ENCODE results near the gene CLDN22.

CLDN22 gene

GRCh38 chr4:183300655-183301054, 19.4 kb downstream of the CLDN22 start:
- H2AFZ ChIP-seq, result no peak overlapping the region
- no peak overlapping the region for H3K27ac ChIP-seq
- no peak overlapping the region for H3K9ac ChIP-seq
- no peak overlapping the region for H3K4me3 ChIP-seq (ENCODE audit: low read depth, low read length)
- no peaks in the 10 kb centered on the region for H3K36me3 ChIP-seq (ENCODE audit: control insufficient read depth, insufficient read depth, low read length)
- H3K79me2 ChIP-seq, result no peaks in the 10 kb centered on the region
- H3K4me2 ChIP-seq (ENCODE audit: low read length), result peak overlapping the region; percentile 7
- H3K27me3 ChIP-seq (ENCODE audit: control insufficient read depth, insufficient read depth, low read length), result no peaks in the 10 kb centered on the region
- no peak for TF ChIP-seq CTCF (IDR thresholded peaks at IDR 0.05)
- H3K9me3 ChIP-seq (ENCODE audit: control insufficient read depth, low read length), result no peaks in the 10 kb centered on the region
- peaks cover 6% of the 10 kb centered on the region for H3K4me1 ChIP-seq

DNA sequence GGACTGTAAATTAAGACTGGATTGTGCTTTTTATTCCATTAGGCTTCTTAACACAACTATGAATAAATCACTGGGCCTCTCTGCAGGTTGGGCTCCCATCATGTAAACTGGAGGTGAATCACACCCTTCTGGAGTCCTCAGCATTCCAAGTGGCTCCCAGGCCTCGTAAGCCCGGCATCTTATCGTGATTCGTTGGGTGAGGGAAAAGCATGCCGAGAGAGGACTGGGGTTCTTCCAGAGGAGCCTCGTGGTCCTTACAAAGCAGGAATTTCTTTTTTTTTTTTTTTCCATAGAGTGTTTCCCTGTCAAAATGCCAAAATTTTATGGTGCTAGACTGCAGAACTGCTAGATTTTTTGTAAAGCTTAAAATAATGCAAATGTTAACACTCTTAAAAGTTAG, 20.0 kb downstream of the CLDN22 start:
- H2AFZ ChIP-seq, result no peak overlapping the region
- H3K79me2 ChIP-seq, result no peaks in the 10 kb centered on the region
- H3K9me3 ChIP-seq (ENCODE audit: control insufficient read depth, low read length), result no peaks in the 10 kb centered on the region
- H3K36me3 ChIP-seq (ENCODE audit: control insufficient read depth, insufficient read depth, low read length), result no peaks in the 10 kb centered on the region
- no peak overlapping the region for H3K27ac ChIP-seq
- no peak overlapping the region for H3K4me3 ChIP-seq (ENCODE audit: low read depth, low read length)
- H3K4me2 ChIP-seq (ENCODE audit: low read length), result no peak overlapping the region
- H3K9ac ChIP-seq, result no peak overlapping the region
- no peaks in the 10 kb centered on the region for H3K27me3 ChIP-seq (ENCODE audit: control insufficient read depth, insufficient read depth, low read length)
- no peak for TF ChIP-seq CTCF (IDR thresholded peaks at IDR 0.05)
- peaks cover 6% of the 10 kb centered on the region for H3K4me1 ChIP-seq

DNA sequence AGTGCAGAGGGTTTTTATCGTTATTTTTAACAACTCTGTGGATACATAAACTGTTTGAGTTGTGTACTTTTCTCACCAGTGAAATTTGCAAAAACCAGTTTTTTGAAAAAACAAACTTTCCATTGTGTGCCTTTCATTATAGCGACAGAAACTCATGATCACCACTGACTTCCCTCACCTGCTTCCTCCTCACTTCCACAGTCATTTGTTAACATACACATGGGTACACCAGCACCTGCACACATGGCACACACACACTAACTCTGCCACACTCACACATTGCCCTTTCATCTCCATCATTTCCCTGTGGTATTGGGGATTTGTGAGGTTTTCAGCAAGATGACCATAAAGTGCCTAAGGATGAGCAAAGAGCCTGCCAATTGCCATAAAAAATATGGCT, 20.6 kb downstream of the CLDN22 start:
- no peak overlapping the region for H3K27ac ChIP-seq
- H3K4me2 ChIP-seq (ENCODE audit: low read length), result no peak overlapping the region
- no peaks in the 10 kb centered on the region for H3K9me3 ChIP-seq (ENCODE audit: control insufficient read depth, low read length)
- H3K4me3 ChIP-seq (ENCODE audit: low read depth, low read length), result no peak overlapping the region
- H2AFZ ChIP-seq, result no peak overlapping the region
- H3K36me3 ChIP-seq (ENCODE audit: control insufficient read depth, insufficient read depth, low read length), result no peaks in the 10 kb centered on the region
- H3K9ac ChIP-seq, result no peak overlapping the region
- TF ChIP-seq CTCF (IDR thresholded peaks at IDR 0.05), result no peak
- H3K27me3 ChIP-seq (ENCODE audit: control insufficient read depth, insufficient read depth, low read length), result no peaks in the 10 kb centered on the region
- H3K4me1 ChIP-seq, result peaks cover 6% of the 10 kb centered on the region
- H3K79me2 ChIP-seq, result no peaks in the 10 kb centered on the region

- Histone ChIP-seq H3K36me3 (ENCODE audit: control insufficient read depth, insufficient read depth, low read length) (no peaks in the 10 kb centered on the region), H3K4me2 (ENCODE audit: low read length) (no peak overlapping the region), H3K4me1 (peaks cover 6% of the 10 kb centered on the region), H3K79me2 (no peaks in the 10 kb centered on the region), H3K9me3 (ENCODE audit: control insufficient read depth, low read length) (no peaks in the 10 kb centered on the region), H3K4me3 (ENCODE audit: low read depth, low read length) (no peak overlapping the region), H3K27me3 (ENCODE audit: control insufficient read depth, insufficient read depth, low read length) (no peaks in the 10 kb centered on the region), H2AFZ (no peak overlapping the region), H3K9ac (no peak overlapping the region), H3K27ac (no peak overlapping the region)
- no peak for TF ChIP-seq CTCF (IDR thresholded peaks at IDR 0.05)
These were observed 22.4 kb downstream of the CLDN22 start for GRCh38 chr4:183297675-183298074.

GRCh38 chr4:183295711-183296110, 24.4 kb downstream of the CLDN22 start:
- no peak for TF ChIP-seq CTCF (IDR thresholded peaks at IDR 0.05)
- no peak overlapping the region for H3K4me3 ChIP-seq (ENCODE audit: low read depth, low read length)
- H3K4me2 ChIP-seq (ENCODE audit: low read length), result no peak overlapping the region
- no peaks in the 10 kb centered on the region for H3K9me3 ChIP-seq (ENCODE audit: control insufficient read depth, low read length)
- H3K27ac ChIP-seq, result no peak overlapping the region
- H3K27me3 ChIP-seq (ENCODE audit: control insufficient read depth, insufficient read depth, low read length), result no peaks in the 10 kb centered on the region
- H2AFZ ChIP-seq, result no peak overlapping the region
- H3K9ac ChIP-seq, result no peak overlapping the region
- no peaks in the 10 kb centered on the region for H3K36me3 ChIP-seq (ENCODE audit: control insufficient read depth, insufficient read depth, low read length)
- no peaks in the 10 kb centered on the region for H3K79me2 ChIP-seq
- peaks cover 2% of the 10 kb centered on the region for H3K4me1 ChIP-seq
